ENCODE measurements around the gene SACM1L.

The SACM1L gene

GRCh38 chr3:45644063-45644790 is 45.0 kb upstream of the SACM1L start:
- no peak for TF ChIP-seq FOXP2 (optimal IDR thresholded peaks at IDR 0.05; ENCODE audit: borderline replicate concordance, extremely low read depth, extremely low read length, insufficient read depth)
- no peak for TF ChIP-seq POLR2AphosphoS5 (IDR thresholded peaks at IDR 0.05; ENCODE audit: low read depth, low read length)
- TF ChIP-seq SIN3A (IDR thresholded peaks at IDR 0.05; ENCODE audit: borderline replicate concordance, insufficient read depth, low read length): no peak

GRCh38 chr3:45644791-45645201 is 44.4 kb upstream of the SACM1L start:
- TF ChIP-seq FOXP2 (optimal IDR thresholded peaks at IDR 0.05; ENCODE audit: borderline replicate concordance, extremely low read depth, extremely low read length, insufficient read depth) (no peak), SIN3A (IDR thresholded peaks at IDR 0.05; ENCODE audit: borderline replicate concordance, insufficient read depth, low read length) (no peak), POLR2AphosphoS5 (IDR thresholded peaks at IDR 0.05; ENCODE audit: low read depth, low read length) (no peak), TAF1 (IDR thresholded peaks at IDR 0.05; ENCODE audit: borderline replicate concordance, insufficient read depth, low read length) (no peak), REST (IDR thresholded peaks at IDR 0.05; ENCODE audit: insufficient read depth in 1 of 2, low read depth in 2 of 2, low read length in 2 of 2) (no peak)

- no peak for TF ChIP-seq TAF1 (IDR thresholded peaks at IDR 0.05; ENCODE audit: borderline replicate concordance, insufficient read depth, low read length)
- TF ChIP-seq POLR2AphosphoS5 (IDR thresholded peaks at IDR 0.05; ENCODE audit: low read depth, low read length): no peak
- no peak for TF ChIP-seq SIN3A (IDR thresholded peaks at IDR 0.05; ENCODE audit: borderline replicate concordance, insufficient read depth, low read length)
- no peak for TF ChIP-seq REST (IDR thresholded peaks at IDR 0.05; ENCODE audit: insufficient read depth in 1 of 2, low read depth in 2 of 2, low read length in 2 of 2)
- TF ChIP-seq FOXP2 (optimal IDR thresholded peaks at IDR 0.05; ENCODE audit: borderline replicate concordance, extremely low read depth, extremely low read length, insufficient read depth): no peak
Observed at GRCh38 chr3:45646051-45646585, 43.1 kb upstream of the SACM1L start.

GRCh38 chr3:45647148-45647619 is 42.0 kb upstream of the SACM1L start:
- TF ChIP-seq SIN3A (IDR thresholded peaks at IDR 0.05; ENCODE audit: borderline replicate concordance, insufficient read depth, low read length) (no peak), REST (IDR thresholded peaks at IDR 0.05; ENCODE audit: insufficient read depth in 1 of 2, low read depth in 2 of 2, low read length in 2 of 2) (no peak), TAF1 (IDR thresholded peaks at IDR 0.05; ENCODE audit: borderline replicate concordance, insufficient read depth, low read length) (no peak), FOXP2 (optimal IDR thresholded peaks at IDR 0.05; ENCODE audit: borderline replicate concordance, extremely low read depth, extremely low read length, insufficient read depth) (no peak), POLR2AphosphoS5 (IDR thresholded peaks at IDR 0.05; ENCODE audit: low read depth, low read length) (no peak)

- TF ChIP-seq TAF1 (IDR thresholded peaks at IDR 0.05; ENCODE audit: borderline replicate concordance, insufficient read depth, low read length) (no peak), POLR2AphosphoS5 (IDR thresholded peaks at IDR 0.05; ENCODE audit: low read depth, low read length) (no peak), REST (IDR thresholded peaks at IDR 0.05; ENCODE audit: insufficient read depth in 1 of 2, low read depth in 2 of 2, low read length in 2 of 2) (no peak), FOXP2 (optimal IDR thresholded peaks at IDR 0.05; ENCODE audit: borderline replicate concordance, extremely low read depth, extremely low read length, insufficient read depth) (no peak), SIN3A (IDR thresholded peaks at IDR 0.05; ENCODE audit: borderline replicate concordance, insufficient read depth, low read length) (no peak)
Observed at GRCh38 chr3:45653205-45653604, 36.0 kb upstream of the SACM1L start.

Measured in PFSK-1 (cell line).